ENCODE data around the gene ZNF382. TPM values are rescaled to one million over a fixed set of nuclear protein-coding genes. Genes with fewer than 3 reads are reported as not detected.
A peak's percentile ranks its signal among the peaks of the same experiment; 100 is the strongest.

The ZNF382 gene
- 10 to 100 TPM; 11.1 to 13.5 TPM for total RNA-seq
- 21.3 TPM for polyA plus RNA-seq (2013, experiment 1 of 2)
- polyA plus RNA-seq (2013, experiment 2 of 2): 16.8 TPM
- long read RNA-seq, experiment 1, partial matches to known transcripts: 1 of 4 reads
- long read RNA-seq, experiment 1, other reads (novel, unspliced or antisense): 3 of 4 reads
- long read RNA-seq, experiment 2, full-length matches to known transcripts: 3 of 11 reads
- long read RNA-seq, experiment 2, partial matches to known transcripts: 1 of 11 reads
- long read RNA-seq, experiment 2, other reads (novel, unspliced or antisense): 7 of 11 reads
- long read RNA-seq, experiment 3, full-length matches to known transcripts: 4 of 20 reads
- long read RNA-seq, experiment 3, partial matches to known transcripts: 0 of 20 reads
- long read RNA-seq, experiment 3, other reads (novel, unspliced or antisense): 16 of 20 reads
- long read RNA-seq, experiment 4: 0 reads

DNA sequence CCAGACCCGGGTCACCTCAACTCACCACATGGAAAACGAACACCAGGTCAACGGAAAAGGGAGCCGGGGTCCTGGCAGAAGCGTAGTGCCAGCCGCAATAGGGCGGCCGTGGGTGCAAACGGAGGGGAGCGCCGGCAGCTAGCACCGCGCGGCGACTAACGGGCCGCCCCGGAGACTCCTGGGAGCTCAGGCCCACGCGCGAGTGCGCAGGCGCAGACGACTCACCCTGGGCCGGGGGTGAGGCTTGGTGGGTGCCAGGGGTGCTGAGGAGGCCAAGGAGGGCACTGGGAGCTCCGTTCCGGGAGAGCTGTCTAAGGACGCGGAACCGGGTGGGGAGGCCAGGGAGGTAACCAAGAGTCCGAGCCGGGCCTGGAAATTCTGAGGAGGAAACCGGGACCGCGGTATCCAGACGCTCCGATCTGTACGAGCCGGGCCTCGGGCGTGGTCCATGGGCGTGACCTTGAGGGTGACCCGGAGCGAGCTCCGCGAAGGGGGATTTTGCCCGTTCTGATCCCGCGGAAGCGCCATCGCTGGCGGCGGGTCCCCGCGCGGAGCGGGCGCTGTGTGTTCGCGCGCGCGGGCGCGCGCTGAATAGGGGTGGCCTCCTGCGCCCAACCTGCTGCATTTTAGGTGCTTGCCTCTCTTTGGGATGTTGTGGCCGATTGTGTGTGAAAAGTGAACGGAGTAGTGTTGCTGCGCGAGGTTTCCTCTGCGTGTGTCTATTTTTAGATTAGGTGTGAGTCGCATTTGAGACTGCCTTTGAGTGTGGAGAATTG lies at the start of gene ZNF382:
ZNF382 (plus strand) TSS at position 213 of the 776 bp plus-strand sequence. CDS start 4,602 bp downstream, outside the sequence.
- peak; percentile 84 for DNase-seq
- Histone ChIP-seq H3K4me3 (ENCODE audit: low read length) (peak within 1 kb of the TSS; percentile 98), H3K36me3 (ENCODE audit: control insufficient read depth, insufficient read depth, low read length) (peaks cover 15% of the 10 kb centered on the region), H3K27ac (ENCODE audit: low read depth, low read length) (peak within 1 kb of the TSS; percentile 66), H3K4me1 (ENCODE audit: control insufficient read depth, insufficient read depth, low read length) (peaks cover 4% of the 10 kb centered on the region), H3K27me3 (ENCODE audit: control insufficient read depth, insufficient read depth, low read length, poor library complexity, severe bottlenecking) (no peaks in the 10 kb centered on the region), H3K9me3 (ENCODE audit: control insufficient read depth, low read length) (no peaks in the 10 kb centered on the region), H3K9ac (ENCODE audit: extremely low read depth, low read length, poor library complexity, severe bottlenecking) (peak within 1 kb of the TSS; percentile 64)
- Mint-ChIP-seq H3K36me3 (ENCODE audit: low read depth) (peaks cover 19% of the 10 kb centered on the region), H3K4me1 (peaks cover 7% of the 10 kb centered on the region), H3K9me3 (no peaks in the 10 kb centered on the region), H3K4me3 (peak within 1 kb of the TSS; percentile 74), H3K27ac (peak within 1 kb of the TSS; percentile 87), H3K27me3 (ENCODE audit: insufficient read depth) (peaks cover 2% of the 10 kb centered on the region)
- TF ChIP-seq, protein P1, sequence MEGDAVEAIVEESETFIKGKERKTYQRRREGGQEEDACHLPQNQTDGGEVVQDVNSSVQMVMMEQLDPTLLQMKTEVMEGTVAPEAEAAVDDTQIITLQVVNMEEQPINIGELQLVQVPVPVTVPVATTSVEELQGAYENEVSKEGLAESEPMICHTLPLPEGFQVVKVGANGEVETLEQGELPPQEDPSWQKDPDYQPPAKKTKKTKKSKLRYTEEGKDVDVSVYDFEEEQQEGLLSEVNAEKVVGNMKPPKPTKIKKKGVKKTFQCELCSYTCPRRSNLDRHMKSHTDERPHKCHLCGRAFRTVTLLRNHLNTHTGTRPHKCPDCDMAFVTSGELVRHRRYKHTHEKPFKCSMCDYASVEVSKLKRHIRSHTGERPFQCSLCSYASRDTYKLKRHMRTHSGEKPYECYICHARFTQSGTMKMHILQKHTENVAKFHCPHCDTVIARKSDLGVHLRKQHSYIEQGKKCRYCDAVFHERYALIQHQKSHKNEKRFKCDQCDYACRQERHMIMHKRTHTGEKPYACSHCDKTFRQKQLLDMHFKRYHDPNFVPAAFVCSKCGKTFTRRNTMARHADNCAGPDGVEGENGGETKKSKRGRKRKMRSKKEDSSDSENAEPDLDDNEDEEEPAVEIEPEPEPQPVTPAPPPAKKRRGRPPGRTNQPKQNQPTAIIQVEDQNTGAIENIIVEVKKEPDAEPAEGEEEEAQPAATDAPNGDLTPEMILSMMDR (conservative IDR thresholded peaks at IDR 0.05): no peak
- 2 to 3% methylated on average over 58 to 73 of the region's 73 CpGs for WGBS, 2 experiments (ENCODE audit: insufficient coverage in 1 of 2, insufficient read length in 1 of 2)

DNA sequence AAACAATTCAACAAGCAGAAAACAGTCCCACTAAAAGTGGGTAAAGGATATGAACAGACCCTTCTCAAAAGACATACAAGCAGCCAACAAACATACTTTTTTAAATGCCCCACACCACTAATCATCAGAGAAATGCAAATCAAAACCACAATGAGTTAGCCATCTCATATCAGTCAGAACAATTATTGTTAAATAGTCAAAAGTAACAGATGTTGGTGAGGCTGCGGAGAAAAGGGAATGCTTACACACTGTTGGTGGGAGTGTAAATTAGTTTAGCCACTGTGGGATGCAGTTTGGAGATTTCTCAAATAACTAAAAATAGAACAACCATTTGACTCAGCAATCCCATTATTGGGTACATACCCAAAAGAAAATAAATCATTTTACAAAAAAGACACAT lies 40.7 kb upstream of the ZNF382 start:
- Histone ChIP-seq H3K9me3 (ENCODE audit: control insufficient read depth, low read length) (peaks cover 96% of the 10 kb centered on the region), H3K9ac (ENCODE audit: extremely low read depth, low read length, poor library complexity, severe bottlenecking) (no peak overlapping the region), H3K27me3 (ENCODE audit: control insufficient read depth, insufficient read depth, low read length, poor library complexity, severe bottlenecking) (no peaks in the 10 kb centered on the region), H3K4me1 (ENCODE audit: control insufficient read depth, insufficient read depth, low read length) (no peaks in the 10 kb centered on the region), H3K27ac (ENCODE audit: low read depth, low read length) (no peak overlapping the region), H3K4me3 (ENCODE audit: low read length) (peak overlapping the region; percentile 50), H3K36me3 (ENCODE audit: control insufficient read depth, insufficient read depth, low read length) (peaks cover 65% of the 10 kb centered on the region)
- Mint-ChIP-seq H3K27ac (no peak overlapping the region), H3K36me3 (ENCODE audit: low read depth) (peaks cover 90% of the 10 kb centered on the region), H3K9me3 (peaks cover 78% of the 10 kb centered on the region), H3K27me3 (ENCODE audit: insufficient read depth) (no peaks in the 10 kb centered on the region), H3K4me3 (no peak overlapping the region), H3K4me1 (peaks cover 2% of the 10 kb centered on the region)
- TF ChIP-seq, protein P1 (conservative IDR thresholded peaks at IDR 0.05): no peak
- no peak for DNase-seq
- WGBS, 2 experiments (ENCODE audit: insufficient coverage in 1 of 2, insufficient read length in 1 of 2): 100% methylated on average over 1 of the region's 1 CpG

DNA sequence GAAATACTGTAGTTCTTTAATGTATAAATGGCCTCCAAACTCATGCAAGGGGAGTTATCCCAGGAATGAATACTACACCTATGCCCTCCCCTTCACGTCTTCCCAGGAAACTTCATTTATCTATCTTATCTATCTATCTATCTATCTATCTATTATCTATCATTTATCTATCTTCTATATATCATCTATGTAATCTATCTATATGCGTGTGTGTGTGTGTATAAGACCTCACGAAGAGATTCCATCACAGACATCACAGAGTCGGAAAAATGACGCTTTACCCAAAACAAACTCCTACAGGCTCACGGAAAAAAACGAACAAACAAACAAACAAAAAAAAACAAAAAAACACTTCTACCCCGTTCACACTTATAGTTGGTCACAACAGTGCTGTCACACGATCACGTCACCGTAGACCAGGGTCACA lies 32.5 kb upstream of the ZNF382 start:
- H3K27ac Mint-ChIP-seq: peak overlapping the region; percentile 99
- WGBS, 2 experiments (ENCODE audit: insufficient coverage in 1 of 2, insufficient read length in 1 of 2): 0 to 1% methylated on average over 4 to 9 of the region's 11 CpGs
- Histone ChIP-seq H3K4me3 (ENCODE audit: low read length) (peak overlapping the region; percentile 94), H3K4me1 (ENCODE audit: control insufficient read depth, insufficient read depth, low read length) (no peaks in the 10 kb centered on the region), H3K27me3 (ENCODE audit: control insufficient read depth, insufficient read depth, low read length, poor library complexity, severe bottlenecking) (no peaks in the 10 kb centered on the region), H3K36me3 (ENCODE audit: control insufficient read depth, insufficient read depth, low read length) (peaks cover 49% of the 10 kb centered on the region), H3K27ac (ENCODE audit: low read depth, low read length) (peak overlapping the region; percentile 81), H3K9me3 (ENCODE audit: control insufficient read depth, low read length) (peaks cover 54% of the 10 kb centered on the region), H3K9ac (ENCODE audit: extremely low read depth, low read length, poor library complexity, severe bottlenecking) (peak overlapping the region; percentile 94)
- TF ChIP-seq, protein P1 (conservative IDR thresholded peaks at IDR 0.05): no peak
- no peaks in the 10 kb centered on the region for H3K27me3 Mint-ChIP-seq (ENCODE audit: insufficient read depth)
- H3K4me3 Mint-ChIP-seq: peak overlapping the region; percentile 85
- H3K4me1 Mint-ChIP-seq: peaks cover 18% of the 10 kb centered on the region
- DNase-seq: no peak
- H3K9me3 Mint-ChIP-seq: peaks cover 4% of the 10 kb centered on the region
- H3K36me3 Mint-ChIP-seq (ENCODE audit: low read depth): peaks cover 57% of the 10 kb centered on the region
